Embryonic facial prominence (tissue), 1 donor: ENCODE measurements around the gene HDGFL2.
"Not testable (repeated sequence)": the region's sequence is repeated elsewhere in the genome, so short reads cannot be mapped to it uniquely, and the experiment has no call there.

ENCODE experiments used
- DNase-seq: peaks from one replicate; pipeline ENCODE4 v3.0.0-alpha.2; 2016; ENCODE audit errors: extremely low spot score

Gene HDGFL2

GRCh38 chr19:4534836-4535658 is 63.0 kb downstream of the HDGFL2 start, which contains the start of gene PLIN5:
PLIN5 (minus strand) TSS chr19:4535224; CDS start chr19:4534074, 1,150 bp downstream.
- DNase-seq = no peak

DNA sequence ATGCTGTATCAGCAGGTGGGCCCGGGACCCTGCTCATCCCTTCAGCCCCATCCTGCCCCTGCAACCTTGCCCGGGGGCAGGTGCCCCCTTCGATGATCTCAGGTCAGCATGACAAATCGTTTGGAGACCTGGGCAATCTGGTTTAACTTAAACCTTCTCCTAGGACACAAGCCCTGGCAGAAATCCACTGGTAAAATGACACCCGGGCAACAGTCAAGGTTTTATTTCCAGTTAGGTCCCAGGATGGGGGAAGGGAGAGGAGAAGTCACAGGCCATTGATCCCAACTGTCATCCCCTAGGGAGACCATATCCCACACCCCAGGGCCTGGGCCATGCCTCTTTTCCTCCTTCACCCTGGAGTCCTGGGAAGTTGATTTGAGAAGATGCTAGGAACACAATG is 64.7 kb downstream of the HDGFL2 start:
- no peak for DNase-seq

GRCh38 chr19:4537953-4538600 is 66.0 kb downstream of the HDGFL2 start:
- DNase-seq = no peak

DNA sequence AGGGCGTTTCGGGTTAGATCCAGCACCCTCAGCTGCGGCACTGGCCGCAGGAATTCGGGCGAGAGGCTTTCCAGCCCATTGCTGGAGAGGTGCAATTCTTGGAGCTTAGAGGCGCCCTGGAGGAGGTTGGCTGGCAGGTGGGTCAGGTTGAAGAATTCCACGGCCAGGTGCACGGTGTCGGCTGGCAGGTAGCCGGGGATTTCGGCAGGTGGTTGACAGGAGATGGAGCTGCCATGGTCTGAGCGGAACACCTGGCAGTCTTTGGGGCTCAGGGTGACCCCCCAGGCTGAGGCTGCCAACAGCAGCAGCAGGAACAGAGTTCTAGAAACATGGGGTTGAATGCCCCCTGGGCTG is 66.5 kb downstream of the HDGFL2 start:
- no peak for DNase-seq

GRCh38 chr19:4539169-4539692 is 67.1 kb downstream of the HDGFL2 start:
- no peak for DNase-seq

DNA sequence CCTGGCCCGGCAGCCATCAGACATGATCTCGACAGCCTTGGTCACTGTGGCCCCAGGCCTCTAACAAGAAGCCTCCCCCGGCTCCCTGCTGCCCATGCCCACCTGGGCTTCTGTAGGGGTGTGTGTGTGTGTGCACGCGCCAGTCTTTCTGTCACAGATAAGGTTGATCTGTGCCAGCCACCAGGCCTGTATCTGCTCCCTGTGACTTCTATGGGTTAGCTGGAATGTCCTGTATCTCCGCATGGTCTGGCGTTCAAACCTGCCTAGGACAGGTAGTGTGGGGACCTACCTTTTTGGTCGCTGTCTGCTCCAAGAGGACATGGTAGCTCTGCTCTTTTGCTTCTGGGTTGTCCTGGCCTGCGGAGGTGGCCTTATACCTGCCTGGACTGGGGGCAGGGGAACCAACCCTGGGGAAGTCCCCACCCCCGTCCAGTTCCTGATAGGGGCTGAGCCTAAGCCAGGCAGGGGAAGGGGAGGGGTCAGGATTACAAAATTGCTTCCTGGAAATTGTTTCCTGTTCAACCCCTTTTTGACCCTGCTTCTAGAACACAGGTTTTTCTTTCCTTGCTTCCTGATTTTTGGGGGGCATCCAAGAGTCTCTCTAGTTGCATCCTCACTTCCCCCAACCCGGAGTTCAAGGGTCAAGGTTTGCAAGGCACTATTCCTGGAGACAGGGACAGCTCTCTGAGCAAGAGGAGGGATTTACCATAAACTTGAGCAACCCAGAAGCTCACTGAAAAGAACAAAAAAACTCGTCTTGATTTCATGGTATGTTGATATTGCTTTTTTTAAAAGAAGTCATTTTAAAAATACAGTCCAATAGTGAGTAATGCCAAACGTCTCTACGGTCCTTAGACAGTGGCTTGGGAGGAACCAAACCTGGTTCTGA is 67.8 kb downstream of the HDGFL2 start, which contains the start of gene LRG1:
TSS of gene LRG1 (minus strand) at position 344 of the 889 bp plus-strand sequence. CDS start at position 321, 23 bp downstream.
- no peak for DNase-seq

- no peak for DNase-seq
Measured at GRCh38 chr19:4541114-4541805, 69.2 kb downstream of the HDGFL2 start.

- DNase-seq = not testable (repeated sequence)
Measured at GRCh38 chr19:4541806-4542145, 69.7 kb downstream of the HDGFL2 start.

GRCh38 chr19:4542896-4543841 is 71.1 kb downstream of the HDGFL2 start:
- no peak for DNase-seq

DNA sequence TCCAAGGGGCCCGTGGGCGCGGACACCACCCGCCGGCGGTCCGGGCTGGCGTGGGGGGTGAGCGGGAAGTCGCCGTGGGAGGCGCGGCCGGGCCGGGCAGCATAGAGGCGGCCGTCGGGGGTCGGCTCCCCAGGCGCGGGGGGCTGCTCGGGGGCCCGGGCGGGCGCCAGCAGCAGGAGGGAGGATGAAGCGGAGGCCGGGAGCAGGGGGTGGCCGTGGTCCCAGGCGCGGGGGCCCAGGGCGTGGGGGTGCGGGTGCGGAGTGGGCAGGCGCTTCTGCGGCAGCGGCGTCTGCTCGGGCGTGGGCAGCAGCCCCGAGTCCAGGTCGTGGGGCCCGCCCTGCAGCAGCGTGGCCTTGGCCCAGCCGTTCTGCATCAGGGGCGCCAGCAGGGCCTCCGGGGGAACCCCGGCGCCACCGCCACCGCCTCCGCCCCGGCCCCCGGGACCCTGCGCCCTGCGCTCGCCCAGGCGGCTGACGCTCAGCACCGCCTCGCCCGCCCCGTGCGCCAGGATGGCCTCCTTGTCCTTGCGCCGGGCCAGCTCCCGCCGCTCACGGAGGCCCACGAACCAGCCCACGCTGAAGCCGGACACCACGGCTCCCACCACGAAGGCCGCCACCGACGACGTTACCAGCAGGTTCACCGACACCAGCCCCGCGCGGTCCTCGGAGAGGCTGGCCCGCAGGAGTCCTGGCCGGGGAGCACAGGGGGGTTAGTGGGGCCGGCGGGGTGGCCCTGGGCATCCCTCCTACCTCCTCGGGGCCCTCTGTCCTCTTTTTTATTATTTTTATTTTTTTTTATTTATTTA is 71.9 kb downstream of the HDGFL2 start:
- DNase-seq = no peak

DNA sequence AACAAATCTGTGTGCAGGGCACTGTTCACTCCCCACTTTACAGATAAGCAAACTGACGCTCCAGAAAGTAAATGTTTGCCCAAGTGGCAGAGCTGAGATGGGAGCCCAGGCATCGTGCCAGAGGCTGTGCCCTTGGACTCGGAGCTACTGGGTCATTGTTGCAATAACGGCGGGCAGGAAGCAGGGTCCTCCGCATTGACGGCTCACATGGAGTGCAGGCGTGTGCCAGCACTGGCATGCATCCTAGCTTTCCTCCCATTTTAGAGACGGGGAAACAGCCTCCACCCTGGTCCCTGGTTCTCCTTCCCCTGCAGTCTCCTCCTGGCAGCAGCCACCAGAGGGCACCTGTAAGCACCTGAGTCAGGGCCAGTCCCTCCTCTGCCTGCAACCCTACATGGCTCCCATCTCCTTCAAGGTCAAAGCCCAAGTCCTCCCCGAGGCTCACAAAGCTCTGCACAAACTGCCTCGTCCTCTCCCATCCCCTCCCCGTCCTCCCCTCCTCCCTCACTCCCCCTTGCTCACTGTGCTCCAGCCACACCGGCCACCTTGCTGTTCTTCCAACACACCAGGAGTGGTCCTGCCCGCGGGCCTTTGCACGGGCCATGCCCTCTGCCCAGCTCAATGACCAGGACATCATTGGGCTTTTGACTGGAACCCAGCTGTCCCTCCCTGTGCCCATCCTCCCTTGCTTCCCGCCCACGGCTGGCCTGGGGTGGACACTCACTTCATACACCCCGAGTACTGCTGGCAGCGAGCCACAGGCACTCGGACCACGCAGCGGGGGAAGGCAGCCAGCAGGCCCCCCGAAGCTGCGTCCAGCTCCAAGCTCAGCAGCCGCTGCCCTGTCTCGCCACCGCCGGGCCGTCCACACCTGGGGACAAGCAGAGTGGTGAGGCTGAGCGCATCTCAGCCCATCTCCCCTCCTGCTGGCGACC is 75.5 kb downstream of the HDGFL2 start:
- no peak for DNase-seq

- no peak for DNase-seq
Measured at GRCh38 chr19:4548238-4548584, 76.1 kb downstream of the HDGFL2 start.

GRCh38 chr19:4550018-4550417 is 77.9 kb downstream of the HDGFL2 start:
- DNase-seq = no peak

- no peak for DNase-seq
Measured at GRCh38 chr19:4550479-4551050, 78.5 kb downstream of the HDGFL2 start.
